HG02759 (cell line): ENCODE measurements around the gene AKT2.

Experiments used
- ATAC-seq: cut with Tn5 transposase; IDR thresholded peaks from one replicate; pipeline ENCODE4 v1.9.1; 2021; ENCODE audit warnings: mild to moderate bottlenecking, moderate library complexity; ENCODE audit not compliant: unreplicated experiment

Gene AKT2

DNA sequence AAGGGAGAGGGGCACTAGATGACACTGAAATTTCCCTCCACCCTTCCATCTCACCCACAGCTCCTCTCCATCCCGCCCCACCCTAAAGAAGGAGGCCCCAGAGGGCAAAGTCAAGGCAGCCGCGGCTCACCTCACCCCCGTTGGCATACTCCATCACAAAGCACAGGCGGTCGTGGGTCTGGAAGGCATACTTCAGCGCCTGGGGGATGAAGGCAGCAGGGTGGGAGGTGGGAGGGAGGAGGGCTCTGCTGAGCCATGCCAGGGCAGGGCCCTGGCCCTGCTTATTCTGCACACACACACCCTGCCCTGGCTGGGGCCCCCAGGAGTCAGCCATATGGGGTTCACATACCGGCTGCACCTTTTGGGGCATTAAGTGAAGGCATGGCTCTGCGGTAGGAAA is 46.4 kb downstream of the AKT2 start:
- no peak for ATAC-seq

DNA sequence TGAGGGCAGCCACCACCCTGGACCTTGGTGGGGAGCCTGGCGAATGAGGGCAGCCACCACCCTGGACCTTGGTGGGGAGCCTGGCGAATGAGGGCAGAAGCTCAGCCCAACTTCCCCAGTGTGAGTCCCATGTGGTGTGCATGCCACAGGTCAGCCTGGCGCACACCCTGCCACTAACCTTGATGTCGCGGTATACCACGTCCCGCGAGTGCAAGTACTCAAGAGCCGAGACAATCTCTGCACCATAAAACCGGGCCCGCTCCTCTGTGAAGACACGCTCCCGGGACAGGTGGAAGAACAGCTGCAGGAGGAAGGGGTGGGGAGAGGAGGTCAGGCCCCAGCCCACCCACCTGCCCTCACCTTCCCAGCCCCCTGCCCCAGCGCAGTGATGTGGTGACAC is 47.4 kb downstream of the AKT2 start:
- ATAC-seq: no peak

DNA sequence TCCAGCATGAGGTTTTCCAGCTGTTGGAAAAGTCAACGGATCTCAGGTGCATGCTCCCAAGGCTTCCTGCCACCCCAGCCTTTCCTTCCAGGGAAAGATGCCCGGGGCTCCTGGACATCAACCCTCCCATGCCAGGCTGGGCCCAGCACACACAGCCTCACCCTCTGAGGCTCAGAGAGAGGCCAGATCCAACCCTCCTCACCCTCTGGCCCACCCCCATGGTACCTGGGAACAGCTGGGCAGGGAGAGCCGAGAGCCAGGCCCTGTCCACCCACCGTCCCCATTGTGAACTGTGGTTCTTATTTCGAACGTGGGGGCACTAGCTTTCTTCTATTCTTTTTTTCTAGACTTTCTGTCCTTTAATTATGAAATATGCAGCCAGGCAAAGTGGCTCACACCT is 48.8 kb downstream of the AKT2 start:
- no peak for ATAC-seq

DNA sequence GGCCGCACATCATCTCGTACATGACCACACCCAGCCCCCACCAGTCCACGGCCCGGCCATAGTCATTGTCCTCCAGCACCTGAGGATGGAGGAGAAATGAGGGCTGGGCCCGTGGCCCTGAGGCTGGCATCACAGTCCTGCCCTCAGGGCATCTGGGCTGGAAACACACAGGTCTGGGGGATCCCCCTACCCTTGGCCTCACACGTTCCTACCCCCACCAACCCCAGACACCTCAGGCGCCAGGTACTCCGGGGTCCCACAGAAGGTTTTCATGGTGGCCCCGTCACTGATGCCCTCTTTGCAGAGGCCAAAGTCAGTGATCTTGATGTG is 49.2 kb downstream of the AKT2 start:
- ATAC-seq: no peak

DNA sequence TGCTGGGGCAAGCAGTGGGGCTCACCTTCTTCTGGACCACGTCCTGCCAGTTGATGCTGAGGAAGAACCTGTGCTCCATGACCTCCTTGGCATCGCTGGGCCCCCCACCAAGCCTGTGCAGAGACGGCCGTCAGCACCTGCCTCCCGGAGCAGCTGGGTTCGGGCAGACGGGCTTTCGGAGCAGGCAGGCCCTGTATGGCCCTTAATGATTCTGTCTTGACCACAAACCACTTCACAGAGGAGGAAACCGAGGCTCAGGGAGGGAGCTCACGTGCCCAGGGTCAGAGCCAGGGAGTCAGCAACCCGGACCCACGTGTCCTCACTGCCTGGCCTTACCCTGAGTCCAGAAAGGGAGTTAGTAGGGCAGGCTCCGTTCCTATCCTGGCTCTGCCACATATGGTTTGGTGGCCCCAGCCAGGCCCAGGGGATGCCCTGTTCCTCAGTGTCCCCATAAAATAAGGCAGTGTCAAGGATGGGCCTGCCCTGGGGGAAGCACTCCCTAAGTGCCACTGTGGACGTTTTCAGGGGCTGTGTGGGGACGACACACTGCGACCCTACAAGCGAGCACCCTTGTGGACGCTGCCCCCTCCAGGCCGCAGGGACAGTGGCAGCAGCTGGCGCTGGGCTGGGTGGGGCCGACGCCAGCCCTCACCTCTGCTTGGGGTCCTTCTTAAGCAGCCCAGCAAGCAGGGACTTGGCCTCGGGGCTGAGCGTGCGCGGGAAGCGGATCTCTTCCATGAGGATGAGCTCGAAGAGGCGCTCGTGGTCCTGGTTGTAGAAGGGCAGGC is 49.7 kb downstream of the AKT2 start:
- no peak for ATAC-seq

DNA sequence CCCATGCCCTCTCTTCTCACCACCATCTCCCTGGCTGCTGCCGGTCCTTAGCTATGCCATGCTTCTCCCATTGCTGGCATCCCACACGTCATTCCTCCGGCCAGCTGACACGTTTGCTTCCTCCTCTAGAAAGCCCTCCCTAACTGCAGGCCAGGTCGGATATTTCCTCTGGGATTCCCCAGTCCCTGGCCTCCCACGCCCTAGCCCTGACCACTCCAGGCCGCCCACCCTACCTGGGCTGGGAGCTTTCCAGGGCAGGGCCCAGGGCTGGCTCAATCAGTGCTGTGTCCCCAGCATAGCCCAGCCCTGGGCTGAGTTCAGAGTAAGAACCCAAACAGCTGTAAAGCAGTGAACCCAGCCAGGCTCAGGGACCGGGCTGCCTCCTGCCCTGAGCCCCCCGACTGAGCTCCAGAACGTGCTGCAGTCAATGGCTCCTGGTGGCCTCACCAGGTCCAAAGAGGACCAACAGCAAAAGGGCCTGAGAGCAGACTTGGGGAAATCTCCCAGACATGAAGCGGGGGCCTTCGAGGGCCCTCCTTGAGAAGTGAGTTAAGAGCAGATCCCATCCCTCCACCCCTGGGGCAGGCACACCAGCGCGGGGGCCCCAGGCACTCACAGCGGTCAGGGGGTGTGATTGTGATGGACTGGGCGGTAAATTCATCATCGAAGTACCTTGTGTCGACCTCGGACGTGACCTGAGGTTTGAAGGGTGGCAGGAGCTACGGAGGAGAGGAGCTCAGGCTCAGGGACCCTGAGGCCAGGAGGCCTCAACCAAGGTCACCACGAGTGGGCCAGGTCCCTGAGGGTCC is 50.5 kb downstream of the AKT2 start:
- no peak for ATAC-seq

DNA sequence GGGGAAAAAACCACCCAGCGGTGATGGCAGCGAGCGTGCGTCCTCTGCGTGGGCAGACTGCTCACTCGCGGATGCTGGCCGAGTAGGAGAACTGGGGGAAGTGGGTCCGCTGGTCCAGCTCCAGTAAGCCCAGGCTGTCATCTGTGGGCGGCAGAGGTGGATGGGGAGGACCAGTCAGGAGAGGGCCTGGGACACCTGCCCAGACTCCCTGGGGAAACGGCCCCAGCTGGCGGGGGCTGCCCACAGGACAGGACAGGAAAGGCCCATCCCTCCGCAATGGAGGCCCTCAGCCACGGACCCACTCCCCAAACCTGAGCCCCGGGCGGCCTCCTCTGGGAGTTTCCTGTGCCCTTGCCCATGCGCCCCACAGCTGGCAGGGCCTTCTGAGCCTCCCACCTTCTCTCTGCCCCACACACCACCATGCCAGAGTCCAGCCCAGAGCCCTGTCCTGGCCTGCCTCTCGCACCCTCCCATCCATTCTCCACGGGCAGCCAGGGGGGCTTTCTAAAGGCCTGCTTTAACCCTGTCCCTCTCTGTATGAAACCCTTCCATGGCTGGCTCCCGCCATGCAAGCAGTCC is 51.2 kb downstream of the AKT2 start:
- ATAC-seq: no peak

DNA sequence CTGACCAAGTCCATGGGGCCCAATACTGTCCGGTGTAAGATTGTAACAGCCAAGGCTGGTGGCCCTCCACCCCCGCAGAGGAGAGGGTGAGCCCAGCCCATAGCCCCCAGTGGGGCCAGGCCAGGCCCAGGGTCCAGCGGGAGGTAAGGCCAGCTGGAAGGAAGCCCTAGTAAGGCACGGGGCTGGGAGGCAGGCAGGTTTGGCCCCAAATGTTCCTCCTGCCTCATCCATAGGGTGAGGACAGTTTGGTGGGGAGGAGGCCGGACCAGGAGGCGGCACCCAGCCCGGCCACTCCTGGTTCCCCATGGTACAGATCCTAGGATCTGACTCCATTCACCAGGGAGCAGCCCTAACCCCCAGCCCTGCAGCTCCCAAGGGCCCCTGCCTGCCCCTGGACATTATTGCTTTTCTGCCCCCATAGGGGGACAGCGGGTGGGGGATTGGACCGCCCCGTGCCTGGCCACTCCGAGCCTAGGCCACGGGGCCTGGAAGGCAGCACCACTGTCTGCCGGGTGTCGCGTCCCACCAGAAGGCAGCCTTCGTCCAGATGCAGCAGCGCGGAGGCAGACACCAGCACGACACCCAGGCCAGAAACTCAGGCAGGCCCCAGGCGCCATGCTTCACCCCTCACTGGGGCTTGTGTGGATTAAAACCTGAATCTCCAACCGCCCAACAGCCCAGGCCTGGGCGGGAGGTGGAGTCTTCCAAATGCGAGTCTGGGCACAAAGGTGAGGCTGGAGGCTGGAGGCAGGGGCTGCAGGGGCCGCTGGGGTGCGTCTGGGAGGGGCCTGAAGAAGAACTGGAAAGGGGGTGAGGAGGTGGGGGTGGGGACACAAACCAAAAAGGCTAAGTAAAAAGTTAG is 52.0 kb downstream of the AKT2 start:
- ATAC-seq: no peak

DNA sequence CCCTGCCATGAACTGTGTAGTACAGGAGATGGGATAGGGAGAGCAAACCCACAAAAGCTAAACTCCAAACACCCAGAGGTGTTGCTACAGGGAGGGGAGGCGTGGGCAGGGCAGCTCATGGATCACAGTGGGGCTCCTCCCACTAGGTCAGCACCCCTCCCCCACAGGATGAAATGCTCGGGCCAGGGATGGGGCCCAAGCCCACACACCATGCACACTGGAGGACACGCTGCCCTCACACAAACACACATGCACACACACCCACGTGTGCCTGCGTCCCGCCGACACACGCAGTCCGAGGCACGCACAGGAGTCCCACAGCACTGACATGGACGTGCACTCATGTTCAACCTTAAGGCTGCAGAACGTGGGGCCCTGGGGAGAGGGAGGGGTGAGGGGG is 52.7 kb downstream of the AKT2 start:
- no peak for ATAC-seq

DNA sequence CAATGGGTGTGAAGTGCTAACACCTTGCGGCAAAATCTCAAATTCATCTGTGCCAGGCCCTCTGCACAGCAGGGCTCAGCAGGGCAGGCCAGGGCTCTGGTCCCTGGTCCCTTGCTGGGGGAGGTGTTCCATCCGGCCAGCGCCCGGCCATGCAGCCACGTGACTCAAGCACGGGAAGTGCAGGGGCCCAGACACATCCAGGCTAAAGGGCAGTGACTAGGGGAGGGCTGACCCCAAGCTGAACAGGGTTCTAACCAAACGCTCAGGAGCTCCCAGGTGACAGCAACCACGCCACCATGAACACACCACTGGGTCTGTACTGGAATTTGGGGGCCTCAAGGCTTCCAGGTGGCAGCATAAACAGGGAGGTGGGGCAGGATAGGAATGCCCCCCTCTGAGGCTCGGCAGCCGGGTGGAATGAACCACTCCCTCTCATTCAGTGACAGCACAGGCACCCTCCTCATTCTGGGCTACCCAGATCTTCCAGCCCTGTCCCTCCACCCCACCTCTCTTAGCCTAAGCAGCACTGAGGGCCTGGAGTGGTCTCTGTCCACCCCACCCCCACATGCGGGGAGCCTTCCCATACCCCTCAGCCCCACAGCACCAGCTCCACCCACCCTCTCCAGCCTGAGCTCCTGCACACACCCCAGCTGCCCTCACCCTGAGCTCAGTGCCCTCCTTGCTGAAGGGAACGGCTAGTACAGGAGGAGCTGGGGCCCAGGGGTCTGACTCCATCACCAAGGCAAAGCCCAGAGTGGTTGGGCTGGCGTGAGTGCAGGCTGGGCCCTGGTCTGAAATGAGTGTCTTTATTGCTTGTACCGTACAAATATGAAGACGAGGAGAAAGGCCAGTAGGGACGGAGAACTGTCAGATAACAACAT is 53.4 kb downstream of the AKT2 start:
- ATAC-seq: no peak

DNA sequence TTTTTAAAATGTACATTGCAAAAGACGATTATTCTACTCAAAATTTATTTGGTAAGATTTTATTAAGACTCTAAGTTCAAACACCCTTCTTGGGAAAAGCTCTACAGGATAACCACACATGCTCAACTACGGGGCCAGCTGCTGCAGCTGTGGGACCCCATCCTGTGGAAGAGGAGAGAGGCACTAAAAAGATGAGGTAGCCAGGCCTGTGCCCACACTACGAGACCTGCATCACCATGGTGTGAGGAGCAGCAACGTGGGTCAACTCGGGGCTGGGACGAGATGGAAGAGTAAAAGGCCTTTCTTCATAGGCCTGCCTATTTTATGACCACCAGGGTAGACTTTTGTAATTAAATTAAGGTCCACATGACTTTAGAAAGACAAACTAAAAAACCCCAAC is 54.1 kb downstream of the AKT2 start:
- ATAC-seq: no peak

DNA sequence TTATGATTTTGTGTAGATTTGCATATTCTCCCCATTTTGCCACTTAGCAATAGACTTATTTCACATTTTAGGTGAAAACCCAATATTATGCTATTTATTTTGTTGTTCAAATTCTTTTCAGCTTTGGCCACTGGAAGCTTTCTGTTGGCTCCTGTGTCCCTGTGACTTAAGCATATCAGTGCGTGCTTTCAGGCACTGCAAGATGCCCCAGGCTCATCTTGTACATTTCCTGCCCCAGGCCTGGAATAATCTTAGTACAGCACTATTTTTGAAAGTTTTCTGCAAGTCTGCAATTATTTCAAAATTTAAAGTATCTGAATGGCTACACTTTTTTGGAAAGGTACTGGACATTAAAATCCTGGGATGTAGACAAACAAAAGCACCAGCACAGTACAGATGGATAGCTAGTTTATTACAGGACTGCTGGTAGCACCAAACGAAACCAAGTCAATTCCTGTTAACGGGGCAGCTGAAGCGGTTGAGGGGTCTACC is 55.2 kb downstream of the AKT2 start:
- ATAC-seq: no peak

DNA sequence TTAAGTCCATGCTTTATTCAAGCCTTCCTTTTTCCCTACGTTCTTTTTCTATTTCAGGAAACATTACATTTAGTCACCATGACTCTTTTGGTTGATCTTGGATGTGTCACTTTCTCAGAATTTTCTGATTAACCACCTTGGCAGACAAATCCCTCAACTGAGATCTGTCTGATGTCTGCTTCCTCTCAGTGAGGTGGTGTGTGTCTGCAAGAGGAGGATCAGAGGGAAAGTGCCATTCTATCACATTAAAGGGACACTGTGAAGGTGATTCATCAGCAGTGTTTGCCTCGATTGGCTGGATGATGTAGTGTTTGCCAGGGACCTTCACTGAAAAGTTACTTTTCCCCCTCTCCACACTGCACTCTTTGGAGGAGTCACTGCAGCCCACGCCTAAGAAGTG is 55.7 kb downstream of the AKT2 start:
- ATAC-seq: no peak

DNA sequence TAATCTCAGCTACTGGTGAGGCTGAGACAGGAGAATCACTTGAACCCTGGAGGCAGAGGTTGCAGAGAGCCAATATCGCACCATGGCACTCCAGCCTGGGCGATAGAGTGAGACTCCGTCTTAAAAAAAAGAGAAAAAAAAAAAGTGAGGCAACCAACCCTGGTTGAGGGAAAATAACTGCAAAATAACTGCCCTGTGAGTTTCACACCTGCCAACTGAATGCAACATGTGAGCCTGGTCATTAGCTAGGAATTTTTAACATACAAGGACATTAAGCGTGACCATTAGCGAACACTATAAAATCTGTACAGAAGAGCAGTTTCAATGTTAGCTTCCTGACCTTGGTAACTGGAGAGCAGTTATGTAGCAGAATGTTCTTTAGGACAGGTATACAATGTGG is 56.3 kb downstream of the AKT2 start:
- no peak for ATAC-seq

DNA sequence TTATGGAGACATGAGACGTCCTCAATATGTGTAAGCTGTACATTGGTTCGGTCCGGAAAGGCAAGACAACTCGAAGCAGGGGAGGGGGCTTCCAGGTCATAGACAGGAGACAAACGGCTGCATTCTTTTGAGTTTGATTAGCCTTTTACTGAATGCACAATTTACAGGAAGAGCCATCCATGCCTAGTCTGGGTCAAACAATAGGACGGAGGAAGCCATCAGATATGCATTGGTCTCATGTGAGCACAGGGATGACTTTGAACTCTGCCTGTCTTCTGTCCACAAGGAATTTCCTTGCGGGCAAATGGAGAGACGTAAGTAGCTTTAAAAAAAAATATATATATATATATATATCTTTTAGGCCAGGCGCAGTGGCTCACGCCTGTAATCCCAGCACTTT is 56.8 kb downstream of the AKT2 start:
- no peak for ATAC-seq

DNA sequence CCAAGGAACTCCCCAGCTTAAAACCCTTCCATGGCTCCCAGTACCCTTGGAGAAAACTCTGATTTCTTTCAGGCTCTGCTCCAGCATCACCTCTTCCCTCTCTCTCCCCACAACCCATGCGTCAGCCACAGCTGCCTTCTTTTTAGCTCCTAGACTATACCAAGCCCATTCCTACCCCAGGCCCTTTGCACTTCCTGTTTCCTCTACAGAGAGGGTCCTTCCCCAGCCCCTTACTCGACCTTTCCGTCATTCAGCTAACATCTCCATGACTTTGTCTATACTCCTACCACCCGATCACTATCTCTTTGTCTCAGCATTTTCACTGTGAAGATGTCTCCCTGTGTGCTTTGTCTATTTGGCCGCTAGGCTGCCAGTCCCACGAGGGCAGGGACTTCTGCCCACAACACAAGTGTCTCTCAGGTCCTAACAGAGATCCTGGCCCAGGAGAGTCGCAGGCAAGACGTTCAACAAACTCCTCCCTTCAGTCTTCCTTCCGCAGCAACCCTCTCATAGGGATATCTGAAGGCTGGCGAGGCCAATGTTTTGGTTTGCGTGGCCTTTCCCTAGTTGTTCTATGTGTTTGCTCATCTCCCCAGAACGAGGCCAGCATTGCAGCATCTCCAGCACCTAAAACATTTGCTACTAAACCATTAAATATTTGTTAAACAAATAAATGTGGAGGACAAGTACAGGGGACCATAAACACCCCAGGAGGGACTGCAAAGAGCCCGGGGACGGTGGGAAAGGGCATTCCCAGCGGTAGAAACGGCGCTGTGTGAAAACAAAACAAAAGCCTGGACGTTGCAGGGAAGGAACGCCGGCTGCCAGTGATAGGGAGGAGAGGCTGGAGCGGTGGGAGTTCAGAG is 59.5 kb downstream of the AKT2 start:
- ATAC-seq: no peak

DNA sequence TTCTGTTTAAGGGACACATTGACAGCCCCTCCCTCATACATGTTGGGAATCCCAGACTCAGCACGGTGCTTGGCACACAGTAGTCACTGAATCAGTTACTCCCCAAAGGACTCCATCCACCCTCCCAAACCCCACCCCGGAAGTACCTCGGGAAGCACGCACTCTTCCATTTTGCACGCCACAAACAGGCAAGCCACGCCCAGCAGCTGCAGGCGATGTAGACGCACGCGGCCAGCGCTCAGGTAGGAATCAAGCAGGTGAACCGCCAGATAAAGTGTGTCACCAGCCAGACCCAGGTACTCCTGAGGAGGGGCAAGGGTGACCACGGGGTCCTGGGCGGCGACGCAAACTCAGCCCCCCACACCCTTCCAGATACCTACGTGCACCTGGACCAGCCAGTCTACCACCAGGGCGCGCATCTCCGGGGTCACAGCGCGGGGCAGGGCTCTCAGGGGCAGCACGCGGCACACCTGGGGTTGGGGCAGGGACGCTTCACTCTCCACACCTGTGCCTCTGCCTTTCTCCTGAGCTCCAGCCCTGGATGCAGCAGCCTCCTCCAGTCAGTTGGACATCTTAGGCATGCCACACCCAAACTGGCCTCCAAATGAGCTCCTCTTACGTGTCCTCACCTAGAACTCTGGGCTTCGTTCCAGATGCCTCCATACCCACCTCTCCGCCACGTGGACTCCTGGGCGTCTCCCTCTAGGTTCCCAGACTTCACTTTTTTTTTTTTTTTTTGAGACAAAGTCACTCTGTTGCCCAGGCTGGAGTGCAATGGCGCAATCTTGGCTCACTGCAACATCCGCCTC is 60.6 kb downstream of the AKT2 start:
- ATAC-seq: no peak

DNA sequence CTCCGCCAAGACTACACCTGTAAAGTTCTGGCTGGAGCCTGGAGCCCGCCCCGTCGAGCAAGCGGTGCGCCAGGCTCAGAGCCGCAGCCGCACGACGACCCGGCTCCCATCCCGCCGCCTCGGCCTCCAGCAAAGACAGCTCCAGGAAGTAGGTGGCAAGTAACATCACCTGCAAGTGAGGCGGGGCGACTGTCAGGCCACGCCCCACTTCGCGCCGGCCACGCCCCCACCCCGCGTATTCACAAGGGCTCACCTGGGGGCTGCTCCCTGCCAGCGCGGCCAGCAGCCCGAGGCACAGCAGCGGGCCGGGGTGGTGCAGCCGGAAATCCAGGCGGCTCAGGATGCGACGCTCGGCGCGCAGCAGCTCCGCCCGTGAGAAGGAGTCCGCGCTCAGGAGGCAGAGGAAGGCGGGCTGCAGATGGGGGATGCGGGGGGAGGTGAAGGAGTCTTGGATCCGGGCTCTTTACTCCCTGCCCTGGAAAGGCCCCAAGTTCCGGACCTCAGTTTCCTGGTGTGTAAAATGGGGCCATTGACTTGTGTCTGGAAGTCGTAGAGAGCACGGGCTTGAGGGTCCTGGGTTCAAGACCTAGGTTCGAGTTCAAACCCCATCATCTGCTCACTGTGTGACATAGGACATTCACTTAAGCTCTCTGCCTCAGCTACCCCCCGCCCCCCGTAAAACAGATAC is 61.9 kb downstream of the AKT2 start:
- ATAC-seq: no peak
